Small intestine (tissue), 16 donors: ENCODE measurements around the gene AGAP5. TPM values are rescaled to one million over a fixed set of nuclear protein-coding genes. Genes with fewer than 3 reads are reported as not detected.
"Not testable (repeated sequence)": the region's sequence is repeated elsewhere in the genome, so short reads cannot be mapped to it uniquely, and the experiment has no call there.

Source experiments
- DNase-seq, 2 donors: peaks; one replicate each; pipeline versions ENCODE4 v3.0.0 to v3.0.0-alpha.2; 2013
- FAIRE-seq: peaks from 2 replicates; lab custom pipeline; 2012; peaks lifted over from hg19 to GRCh38; lab: Jason Lieb, UNC
- H3K27ac ChIP-seq, 3 donors: one replicate each; pipeline ENCODE4 v1.5.1; 2013; ENCODE audit warnings: low read length in 2 of 3, mild to moderate bottlenecking in 2 of 3, control low read depth in 1 of 3, inconsistent platforms in 1 of 3, low read depth in 1 of 3, moderate library complexity in 1 of 3
- H3K27me3 ChIP-seq, 3 donors: one replicate each; pipeline ENCODE4 v1.6.1; 2013; ENCODE audit warnings: low read length in 3 of 3, inconsistent platforms in 1 of 3; ENCODE audit not compliant: control insufficient read depth in 3 of 3, insufficient read depth in 3 of 3
- H3K36me3 ChIP-seq, 3 donors: one replicate each; pipeline ENCODE4 v1.6.1; 2013; ENCODE audit warnings: low read length in 3 of 3, inconsistent platforms in 1 of 3, low read depth in 1 of 3, mild to moderate bottlenecking in 1 of 3, moderate library complexity in 1 of 3; ENCODE audit not compliant: control insufficient read depth in 3 of 3, insufficient read depth in 2 of 3
- H3K4me1 ChIP-seq, 3 donors: one replicate each; pipeline ENCODE4 v1.6.1; 2013; ENCODE audit warnings: low read length in 2 of 3, inconsistent platforms in 1 of 3, low read depth in 1 of 3, mild to moderate bottlenecking in 1 of 3, moderate library complexity in 1 of 3; ENCODE audit not compliant: control insufficient read depth in 3 of 3, insufficient read depth in 2 of 3
- H3K4me3 ChIP-seq, 3 donors: one replicate each; pipeline ENCODE4 v1.5.1; 2013; ENCODE audit warnings: low read length in 3 of 3, control low read depth in 1 of 3, inconsistent platforms in 1 of 3, low read depth in 1 of 3, mild to moderate bottlenecking in 1 of 3, moderate library complexity in 1 of 3
- H3K9me3 ChIP-seq, 2 donors: one replicate each; pipeline ENCODE4 v1.6.1; 2013; ENCODE audit warnings: low read depth in 1 of 2, low read length in 1 of 2; ENCODE audit not compliant: control insufficient read depth in 2 of 2, insufficient read depth in 1 of 2
- WGBS, 3 donors: extraction: QIAGEN DNeasy Blood & Tissue Kit; methylation state at CpG; one replicate each; pipeline ENCODE4 v1.1.7; 2013; 5-methylcytosine and 5-hydroxymethylcytosine counted together
- long read RNA-seq, 10 donors: transcript quantifications; one replicate each; lab custom pipeline, GENCODE V29; 2026
- polyA plus RNA-seq, 4 donors: library from polyadenylated mRNA; stranded (reverse) in 3 of 4; unstranded in 1 of 4; fragments of 200-250 nt in 3 of 4; fragments of 120-200 nt in 1 of 4; gene quantifications; one replicate each; pipeline versions ENCODE4 v1.2.1 to v1.2.3, GENCODE V29; 2013
- donor health status: healthy with polysubstance abuse.
- donor health status: control.
- donor health status: control.
- donor health status: Bipolar disorder and iron deficiency.
- donor health status: healthy.

The AGAP5 gene
- 10 to 100 TPM in 2 of 4 donors, 1 to 10 TPM in 2; 4.3 to 15.8 (median 10.3) TPM for polyA plus RNA-seq
- long read RNA-seq, donor 1, transcript AGAP5-201 (8 exons, 2,394 nt): major isoform, 6 of 6 reads
- long read RNA-seq, donor 1, partial matches to known transcripts: 0 of 6 reads
- long read RNA-seq, donor 1, other reads (novel, unspliced or antisense): 0 of 6 reads
- long read RNA-seq, donor 2: 0 reads
- long read RNA-seq, donor 3, partial matches to known transcripts: 0 of 3 reads
- long read RNA-seq, donor 3, other reads (novel, unspliced or antisense): 0 of 3 reads
- long read RNA-seq, donor 4: 0 reads
- long read RNA-seq, donor 5: 0 reads
- long read RNA-seq, donor 6: 0 reads
- long read RNA-seq, donor 7: 0 reads
- long read RNA-seq, donor 8: 0 reads
- long read RNA-seq, donor 9, partial matches to known transcripts: 0 of 1 reads
- long read RNA-seq, donor 9, other reads (novel, unspliced or antisense): 0 of 1 reads
- long read RNA-seq, donor 10, partial matches to known transcripts: 0 of 4 reads
- long read RNA-seq, donor 10, other reads (novel, unspliced or antisense): 0 of 4 reads

- not testable (repeated sequence) for H3K4me1 ChIP-seq, H3K27me3 ChIP-seq, H3K9me3 ChIP-seq, H3K4me3 ChIP-seq, H3K36me3 ChIP-seq, H3K27ac ChIP-seq, FAIRE-seq, DNase-seq
- WGBS, 3 donors: 96 to 99% (median 98%) methylated on average over 11 to 15 of the region's 16 CpGs
Observed at GRCh38 chr10:73697675-73698159, at the start of gene AGAP5. AGAP5 (minus strand) TSS chr10:73698109; CDS start chr10:73697755, 354 bp downstream.

- DNase-seq (no peak), FAIRE-seq (no peak)
- no peaks in the 10 kb centered on the region for H3K27me3 ChIP-seq
- H3K9me3 ChIP-seq: no peaks in the 10 kb centered on the region
- peaks cover 3 to 8% (median 4%) of the 10 kb centered on the region in 3 donors for H3K4me1 ChIP-seq
- H3K4me3 ChIP-seq: no peak overlapping the region
- H3K36me3 ChIP-seq: peaks cover 4 to 45% (median 20%) of the 10 kb centered on the region in 3 donors
- H3K27ac ChIP-seq: no peak overlapping the region
- WGBS, 3 donors: 79 to 86% (median 85%) methylated on average over 2 of the region's 2 CpGs
Observed at GRCh38 chr10:73746721-73747120, 48.8 kb upstream of the AGAP5 start.

- 0 to 1% (median 0%) methylated on average over 10 of the region's 10 CpGs for WGBS, 3 donors
- Histone ChIP-seq H3K4me1 (peaks cover 3 to 8% (median 4%) of the 10 kb centered on the region in 3 donors), H3K27me3 (no peaks in the 10 kb centered on the region), H3K27ac (peak overlapping the region; percentile 76 to 100 (median 88)), H3K36me3 (peaks cover 0 to 50% (median 11%) of the 10 kb centered on the region in 3 donors), H3K4me3 (peak overlapping the region; percentile 64 to 85 (median 73)), H3K9me3 (no peaks in the 10 kb centered on the region)
- FAIRE-seq (no peak), DNase-seq (peak in 1 of 2 donors; percentile 74)
Observed at GRCh38 chr10:73744664-73744975, 46.7 kb upstream of the AGAP5 start.

GRCh38 chr10:73743905-73744663, 46.2 kb upstream of the AGAP5 start, which contains the start of gene SEC24C:
SEC24C (plus strand) TSS chr10:73744372; CDS start chr10:73746833, 2,461 bp downstream.
- peak; percentile 99 for DNase-seq
- no peaks in the 10 kb centered on the region for H3K9me3 ChIP-seq
- peak within 1 kb of the TSS; percentile 73 to 85 (median 73) for H3K4me3 ChIP-seq
- H3K36me3 ChIP-seq: peaks cover 0 to 49% (median 10%) of the 10 kb centered on the region in 3 donors
- H3K27me3 ChIP-seq: no peaks in the 10 kb centered on the region
- no peak for FAIRE-seq
- peak within 1 kb of the TSS; percentile 76 to 100 (median 88) for H3K27ac ChIP-seq
- H3K4me1 ChIP-seq: peaks cover 3 to 8% (median 4%) of the 10 kb centered on the region in 3 donors
- WGBS, 3 donors: 0% methylated on average over 34 to 36 of the region's 36 CpGs

GRCh38 chr10:73743327-73743904, 45.5 kb upstream of the AGAP5 start:
- Histone ChIP-seq H3K4me3 (peak overlapping the region; percentile 73 to 85 (median 73)), H3K27ac (peak overlapping the region; percentile 76 to 100 (median 88)), H3K9me3 (no peaks in the 10 kb centered on the region), H3K4me1 (peaks cover 3 to 8% (median 4%) of the 10 kb centered on the region in 3 donors), H3K36me3 (peaks cover 0 to 45% (median 8%) of the 10 kb centered on the region in 3 donors), H3K27me3 (no peaks in the 10 kb centered on the region)
- FAIRE-seq (no peak), DNase-seq (peak in 1 of 2 donors; percentile 15)
- 36 to 38% (median 38%) methylated on average over 6 of the region's 6 CpGs for WGBS, 3 donors

DNA sequence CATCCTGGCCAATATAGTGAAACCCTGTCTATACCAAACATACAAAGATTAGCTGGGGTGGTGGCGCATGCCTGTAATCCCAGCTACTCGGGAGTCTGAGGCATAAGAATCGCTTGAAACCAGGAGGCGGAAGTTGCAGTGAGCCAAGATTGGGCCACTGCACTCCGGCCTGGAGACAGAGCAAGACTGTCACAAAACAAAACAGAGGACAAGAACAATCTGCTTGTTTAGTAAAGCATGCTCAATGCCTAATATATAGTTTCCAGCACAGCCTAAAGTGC, 44.5 kb upstream of the AGAP5 start:
- WGBS, 3 donors: 89 to 99% (median 94%) methylated on average over 5 of the region's 5 CpGs
- Histone ChIP-seq H3K4me1 (peaks cover 3 to 8% (median 4%) of the 10 kb centered on the region in 3 donors), H3K9me3 (no peaks in the 10 kb centered on the region), H3K4me3 (no peak overlapping the region), H3K36me3 (peaks cover 0 to 41% (median 6%) of the 10 kb centered on the region in 3 donors), H3K27ac (no peak overlapping the region), H3K27me3 (no peaks in the 10 kb centered on the region)
- no peak for FAIRE-seq
- DNase-seq: no peak

DNA sequence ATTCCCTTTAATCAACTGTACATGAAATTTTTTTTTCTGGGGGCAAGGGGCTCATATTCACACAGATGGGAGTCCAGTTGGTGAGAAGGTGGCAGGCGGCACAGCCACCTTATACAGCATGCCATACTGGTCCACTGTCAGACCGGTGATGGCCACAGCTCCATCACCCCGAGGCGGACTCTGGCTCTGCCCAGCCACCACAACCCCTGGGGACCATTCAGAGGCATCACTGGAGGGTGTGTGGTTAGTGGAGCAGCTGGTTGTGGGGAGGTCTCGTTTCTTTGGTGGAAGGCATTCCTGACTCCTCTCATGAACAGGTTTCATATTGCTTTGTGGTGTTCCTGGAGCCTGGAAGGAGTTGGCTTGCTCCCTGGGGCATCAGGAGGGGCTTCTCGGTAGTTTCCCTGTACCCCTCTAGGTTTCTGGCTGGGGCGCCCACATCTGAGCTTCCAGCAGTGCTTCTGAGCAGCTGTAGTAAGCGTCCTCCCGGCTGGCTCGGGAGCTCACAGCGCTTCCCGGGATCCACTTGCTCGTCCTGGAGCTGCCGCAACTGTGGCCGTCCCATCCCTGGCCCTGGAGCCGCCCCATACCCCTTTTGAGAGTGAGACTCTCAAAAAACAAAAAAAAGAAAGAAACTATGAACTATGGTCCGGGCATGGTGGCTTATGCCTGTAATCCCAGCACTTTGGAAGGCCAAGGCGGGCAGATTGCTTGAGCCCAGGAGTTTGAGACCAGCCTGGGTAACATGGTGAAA, 42.8 kb upstream of the AGAP5 start:
- WGBS, 3 donors: 95 to 98% (median 96%) methylated on average over 17 to 18 of the region's 18 CpGs
- H3K27ac ChIP-seq: not testable (repeated sequence)

More for the DNA sequence above, 42.8 kb upstream of the AGAP5 start:
- H3K27me3 ChIP-seq, H3K4me1 ChIP-seq, FAIRE-seq, H3K9me3 ChIP-seq, DNase-seq, H3K4me3 ChIP-seq: not testable (repeated sequence)
- peaks cover 0 to 38% (median 0%) of the 10 kb centered on the region in 3 donors for H3K36me3 ChIP-seq
